HepG2 (cell line): ENCODE measurements around the gene CTDP1. TPM values are rescaled to one million over a fixed set of nuclear protein-coding genes. Genes with fewer than 3 reads are reported as not detected.

ENCODE experiments used
- ATAC-seq: fragments of 200-7000 bp; cut with Tn5 transposase; 3 replicates; pipeline ENCODE4 v1.9.1; 2020; ENCODE audit warnings: mild to moderate bottlenecking, moderate library complexity
- BruUV-seq: library from RNA; stranded (reverse); fragments of 400-500 nt; replicated peaks from 2 replicates; lab custom pipeline; 2021; lab: Mats Ljungman, UMichigan
- CTCF ChIA-PET: fragments of 300-600 bp; formaldehyde crosslinking; extraction: SDS; loops from one replicate; lab custom pipeline; 2021; ENCODE audit warnings: low total read pairs, inconsistent platforms, low intra/inter-chr PET ratio; lab: Yijun Ruan, JAX
- POLR2A ChIA-PET: fragments of 350-600 bp; sonication (Branson Sonifier 250); formaldehyde crosslinking; loops from one replicate; lab custom pipeline; 2020; ENCODE audit warnings: antibody characterized with exemption, inconsistent platforms; lab: Yijun Ruan, JAX
- DNase-seq: peaks from one replicate; pipeline ENCODE4 v3.0.0-alpha.2; 2015; ENCODE audit warnings: low spot score
- FAIRE-seq: peaks from 3 replicates; lab custom pipeline; 2011; peaks lifted over from hg19 to GRCh38; lab: Jason Lieb, UNC
- H2AFZ ChIP-seq: one replicate; pipeline ENCODE4 v1.6.1; 2011; ENCODE audit warnings: low read length, inconsistent platforms
- H3K27ac ChIP-seq: fragments of 300-600 bp; 3 replicates; pipeline ENCODE4 v1.8.0; 2011; ENCODE audit warnings: mixed run types, mild to moderate bottlenecking, mixed read lengths, low read length, inconsistent platforms; ENCODE audit not compliant: insufficient read depth; ENCODE audit errors: extremely low read length
- H3K27me3 ChIP-seq, 2 experiments: fragments of 200-600 bp in 1 of 2; 2 replicates in 1 of 2; 3 replicates in 1 of 2; pipeline versions ENCODE4 v1.6.0 to v1.8.0; 2011; ENCODE audit warnings: low read length in 2 of 2, mild to moderate bottlenecking in 2 of 2, moderate library complexity in 2 of 2, inconsistent platforms in 1 of 2; ENCODE audit not compliant: insufficient read depth in 2 of 2, control insufficient read depth in 1 of 2
- H3K36me3 ChIP-seq, 2 experiments: fragments of 200-600 bp in 1 of 2; replicated peaks in 1 of 2; 2 replicates in 1 of 2; 3 replicates in 1 of 2; pipeline versions ENCODE4 v1.5.1 to v1.8.0; 2011; ENCODE audit warnings: low read length in 2 of 2, inconsistent platforms in 1 of 2; ENCODE audit not compliant: insufficient read depth in 2 of 2, control insufficient read depth in 1 of 2
- H3K4me1 ChIP-seq: 2 replicates; pipeline ENCODE4 v1.5.1; 2012; ENCODE audit warnings: low read length, inconsistent platforms; ENCODE audit not compliant: insufficient read depth
- H3K4me2 ChIP-seq: 2 replicates; pipeline ENCODE4 v1.6.0; 2011; ENCODE audit warnings: low read depth, low read length, inconsistent platforms
- H3K4me3 ChIP-seq, 3 experiments: fragments of 200-600 bp in 1 of 3; sonication (generic), shearing (Covaris generic) in 1 of 3; replicated peaks in 1 of 3; 2 replicates each; pipeline ENCODE4 v1.5.1; 2011 to 2016; ENCODE audit warnings: low read length in 3 of 3, inconsistent platforms in 2 of 3, low read depth in 2 of 3, mild to moderate bottlenecking in 2 of 3, control low read depth in 1 of 3, mixed read lengths in 1 of 3; ENCODE audit not compliant: insufficient read depth in 1 of 3
- H3K79me2 ChIP-seq: one replicate; pipeline ENCODE4 v1.6.1; 2011; ENCODE audit warnings: low read length, inconsistent platforms; ENCODE audit not compliant: insufficient read depth
- H3K9ac ChIP-seq: 2 replicates; pipeline ENCODE4 v1.6.0; 2011; ENCODE audit warnings: mild to moderate bottlenecking, low read depth, low read length, inconsistent platforms; ENCODE audit not compliant: insufficient read depth
- H3K9me3 ChIP-seq: 2 replicates; pipeline ENCODE4 v1.5.1; 2012; ENCODE audit warnings: mild to moderate bottlenecking, low read length
- H4K20me1 ChIP-seq: 2 replicates; pipeline ENCODE4 v1.6.0; 2011; ENCODE audit warnings: inconsistent platforms, mild to moderate bottlenecking, low read length, moderate library complexity; ENCODE audit not compliant: insufficient read depth
- ETV6 ChIP-seq: sonication (generic); formaldehyde crosslinking; conservative IDR thresholded peaks from 2 replicates; pipeline ENCODE4 v1.4.0; 2020; ENCODE audit warnings: missing genetic modification reagents
- RORA ChIP-seq: sonication (generic); formaldehyde crosslinking; IDR thresholded peaks from 2 replicates; pipeline ENCODE4 v1.5.0; 2020; ENCODE audit warnings: mild to moderate bottlenecking, missing genetic modification reagents, moderate library complexity
- SATB2 ChIP-seq: sonication (generic); formaldehyde crosslinking; IDR thresholded peaks from 2 replicates; pipeline ENCODE4 v1.5.0; 2020; ENCODE audit warnings: missing genetic modification reagents
- ZMYM2 ChIP-seq: sonication (generic); formaldehyde crosslinking; IDR thresholded peaks from 2 replicates; pipeline ENCODE4 v1.8.0; 2022; ENCODE audit warnings: mild to moderate bottlenecking, missing genetic modification reagents
- ZNF383 ChIP-seq: sonication (generic); formaldehyde crosslinking; IDR thresholded peaks from 2 replicates; pipeline ENCODE4 v1.4.0; 2020; ENCODE audit warnings: missing genetic modification reagents, mild to moderate bottlenecking, borderline replicate concordance
- WGBS: methylation state at CpG from one replicate; pipeline ENCODE4 v1.1.6; 2017; ENCODE audit warnings: low lambda C conversion rate; 5-methylcytosine and 5-hydroxymethylcytosine counted together
- in situ Hi-C: cut with HindIII; loops from 2 replicates; pipeline ENCODE4 v1.10.0; 2017; ENCODE audit warnings: low pct_unique_long_range_greater_than_20kb; ENCODE audit not compliant: extremely low pct_ligation_motif_present
- intact Hi-C: fragments of 100-400 bp; cut with micrococcal nuclease; formaldehyde crosslinking; loops from one replicate; pipeline ENCODE4 v1.10.0; 2022; ENCODE audit not compliant: unreplicated experiment
- polyA plus RNA-seq, 8 experiments: library from polyadenylated mRNA; depleted of rRNA in 3 of 8; stranded (reverse) in 7 of 8; unstranded in 1 of 8; fragments of >200 nt; fragmentation: Illumina TruSeq in 4 of 8; extraction: Trizol in 4 of 8; gene quantifications; 2 replicates each; pipeline versions ENCODE4 v1.2.1 to v1.2.3, GENCODE V29; 2011 to 2016; ENCODE audit warnings: low read depth in 4 of 8, missing spikeins in 1 of 8, mixed read lengths in 1 of 8; ENCODE audit not compliant: insufficient read depth in 1 of 8
- total RNA-seq, 5 experiments: library from RNA; depleted of rRNA; stranded (reverse); fragments of >200 nt; fragmentation: Illumina TruSeq; extraction: Trizol; gene quantifications; 2 replicates each; pipeline ENCODE4 v1.2.3, GENCODE V29; 2016; ENCODE audit warnings: low read depth in 1 of 5
- TF ChIP-seq, protein P1 (sequence below): sonication (generic); formaldehyde crosslinking; IDR thresholded peaks from 2 replicates; pipeline ENCODE4 v1.4.0; 2020; ENCODE audit warnings: missing genetic modification reagents
- TF ChIP-seq, protein P2 (sequence below): sonication (generic); formaldehyde crosslinking; IDR thresholded peaks from 2 replicates; pipeline ENCODE4 v1.5.1; 2020; ENCODE audit warnings: mild to moderate bottlenecking, missing genetic modification reagents, borderline replicate concordance
- TF ChIP-seq, protein P3 (sequence below): sonication (generic); formaldehyde crosslinking; IDR thresholded peaks from 2 replicates; pipeline ENCODE4 v1.4.0; 2020; ENCODE audit warnings: missing genetic modification reagents, borderline replicate concordance

CTDP1 gene
- total and polyA plus RNA-seq, 2 of the 13 experiments (the other 11 are each of a cell fraction or from before 2014, with no cell fraction given) = 6.9 to 11.0 TPM

DNA sequence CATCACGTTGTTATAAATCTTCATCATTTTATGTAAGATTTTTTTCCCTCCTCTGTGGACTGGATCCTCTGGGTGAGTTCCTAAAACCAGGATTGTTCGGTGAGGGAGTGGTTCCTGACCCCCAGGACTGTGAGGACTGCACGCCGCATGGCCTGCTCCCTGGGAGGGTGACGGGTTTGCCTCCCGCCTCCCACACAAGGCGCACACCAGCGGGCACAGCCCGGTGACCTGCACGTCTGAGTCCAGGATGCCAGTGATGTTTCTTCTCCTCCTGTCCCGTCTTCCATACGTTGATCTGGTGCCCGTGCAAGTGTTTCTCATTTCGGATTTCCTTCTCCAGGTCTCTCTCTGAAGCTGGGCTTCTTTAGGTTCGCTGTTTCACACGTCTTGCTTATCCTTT lies 27.1 kb downstream of the CTDP1 start:
- Histone ChIP-seq H3K4me3 (no peak overlapping the region), H3K36me3 (peaks cover 19 to 64% of the 10 kb centered on the region in 2 experiments; a peak in 4 of 5 replicates), H2AFZ (no peak overlapping the region), H3K27me3 (no peaks in the 10 kb centered on the region), H3K9ac (no peak overlapping the region), H3K27ac (no peak overlapping the region), H3K79me2 (peaks cover 3% of the 10 kb centered on the region), H3K4me1 (no peaks in the 10 kb centered on the region), H4K20me1 (no peaks in the 10 kb centered on the region; the same call in 1 of the 2 replicates), H3K4me2 (no peak overlapping the region), H3K9me3 (no peaks in the 10 kb centered on the region)
- ATAC-seq (no peak), DNase-seq (no peak), FAIRE-seq (no peak)
- no TSS peak for BruUV-seq
- TF ChIP-seq, protein P1, sequence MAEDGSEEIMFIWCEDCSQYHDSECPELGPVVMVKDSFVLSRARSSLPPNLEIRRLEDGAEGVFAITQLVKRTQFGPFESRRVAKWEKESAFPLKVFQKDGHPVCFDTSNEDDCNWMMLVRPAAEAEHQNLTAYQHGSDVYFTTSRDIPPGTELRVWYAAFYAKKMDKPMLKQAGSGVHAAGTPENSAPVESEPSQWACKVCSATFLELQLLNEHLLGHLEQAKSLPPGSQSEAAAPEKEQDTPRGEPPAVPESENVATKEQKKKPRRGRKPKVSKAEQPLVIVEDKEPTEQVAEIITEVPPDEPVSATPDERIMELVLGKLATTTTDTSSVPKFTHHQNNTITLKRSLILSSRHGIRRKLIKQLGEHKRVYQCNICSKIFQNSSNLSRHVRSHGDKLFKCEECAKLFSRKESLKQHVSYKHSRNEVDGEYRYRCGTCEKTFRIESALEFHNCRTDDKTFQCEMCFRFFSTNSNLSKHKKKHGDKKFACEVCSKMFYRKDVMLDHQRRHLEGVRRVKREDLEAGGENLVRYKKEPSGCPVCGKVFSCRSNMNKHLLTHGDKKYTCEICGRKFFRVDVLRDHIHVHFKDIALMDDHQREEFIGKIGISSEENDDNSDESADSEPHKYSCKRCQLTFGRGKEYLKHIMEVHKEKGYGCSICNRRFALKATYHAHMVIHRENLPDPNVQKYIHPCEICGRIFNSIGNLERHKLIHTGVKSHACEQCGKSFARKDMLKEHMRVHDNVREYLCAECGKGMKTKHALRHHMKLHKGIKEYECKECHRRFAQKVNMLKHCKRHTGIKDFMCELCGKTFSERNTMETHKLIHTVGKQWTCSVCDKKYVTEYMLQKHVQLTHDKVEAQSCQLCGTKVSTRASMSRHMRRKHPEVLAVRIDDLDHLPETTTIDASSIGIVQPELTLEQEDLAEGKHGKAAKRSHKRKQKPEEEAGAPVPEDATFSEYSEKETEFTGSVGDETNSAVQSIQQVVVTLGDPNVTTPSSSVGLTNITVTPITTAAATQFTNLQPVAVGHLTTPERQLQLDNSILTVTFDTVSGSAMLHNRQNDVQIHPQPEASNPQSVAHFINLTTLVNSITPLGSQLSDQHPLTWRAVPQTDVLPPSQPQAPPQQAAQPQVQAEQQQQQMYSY (CRISPR knock-in tag) = no peak
- TF ChIP-seq RORA (CRISPR knock-in tag) = no peak
- no peak for TF ChIP-seq SATB2
- TF ChIP-seq ZNF383 (CRISPR knock-in tag) = no peak
- no peak for TF ChIP-seq ETV6 (CRISPR knock-in tag)
- TF ChIP-seq, protein P2, sequence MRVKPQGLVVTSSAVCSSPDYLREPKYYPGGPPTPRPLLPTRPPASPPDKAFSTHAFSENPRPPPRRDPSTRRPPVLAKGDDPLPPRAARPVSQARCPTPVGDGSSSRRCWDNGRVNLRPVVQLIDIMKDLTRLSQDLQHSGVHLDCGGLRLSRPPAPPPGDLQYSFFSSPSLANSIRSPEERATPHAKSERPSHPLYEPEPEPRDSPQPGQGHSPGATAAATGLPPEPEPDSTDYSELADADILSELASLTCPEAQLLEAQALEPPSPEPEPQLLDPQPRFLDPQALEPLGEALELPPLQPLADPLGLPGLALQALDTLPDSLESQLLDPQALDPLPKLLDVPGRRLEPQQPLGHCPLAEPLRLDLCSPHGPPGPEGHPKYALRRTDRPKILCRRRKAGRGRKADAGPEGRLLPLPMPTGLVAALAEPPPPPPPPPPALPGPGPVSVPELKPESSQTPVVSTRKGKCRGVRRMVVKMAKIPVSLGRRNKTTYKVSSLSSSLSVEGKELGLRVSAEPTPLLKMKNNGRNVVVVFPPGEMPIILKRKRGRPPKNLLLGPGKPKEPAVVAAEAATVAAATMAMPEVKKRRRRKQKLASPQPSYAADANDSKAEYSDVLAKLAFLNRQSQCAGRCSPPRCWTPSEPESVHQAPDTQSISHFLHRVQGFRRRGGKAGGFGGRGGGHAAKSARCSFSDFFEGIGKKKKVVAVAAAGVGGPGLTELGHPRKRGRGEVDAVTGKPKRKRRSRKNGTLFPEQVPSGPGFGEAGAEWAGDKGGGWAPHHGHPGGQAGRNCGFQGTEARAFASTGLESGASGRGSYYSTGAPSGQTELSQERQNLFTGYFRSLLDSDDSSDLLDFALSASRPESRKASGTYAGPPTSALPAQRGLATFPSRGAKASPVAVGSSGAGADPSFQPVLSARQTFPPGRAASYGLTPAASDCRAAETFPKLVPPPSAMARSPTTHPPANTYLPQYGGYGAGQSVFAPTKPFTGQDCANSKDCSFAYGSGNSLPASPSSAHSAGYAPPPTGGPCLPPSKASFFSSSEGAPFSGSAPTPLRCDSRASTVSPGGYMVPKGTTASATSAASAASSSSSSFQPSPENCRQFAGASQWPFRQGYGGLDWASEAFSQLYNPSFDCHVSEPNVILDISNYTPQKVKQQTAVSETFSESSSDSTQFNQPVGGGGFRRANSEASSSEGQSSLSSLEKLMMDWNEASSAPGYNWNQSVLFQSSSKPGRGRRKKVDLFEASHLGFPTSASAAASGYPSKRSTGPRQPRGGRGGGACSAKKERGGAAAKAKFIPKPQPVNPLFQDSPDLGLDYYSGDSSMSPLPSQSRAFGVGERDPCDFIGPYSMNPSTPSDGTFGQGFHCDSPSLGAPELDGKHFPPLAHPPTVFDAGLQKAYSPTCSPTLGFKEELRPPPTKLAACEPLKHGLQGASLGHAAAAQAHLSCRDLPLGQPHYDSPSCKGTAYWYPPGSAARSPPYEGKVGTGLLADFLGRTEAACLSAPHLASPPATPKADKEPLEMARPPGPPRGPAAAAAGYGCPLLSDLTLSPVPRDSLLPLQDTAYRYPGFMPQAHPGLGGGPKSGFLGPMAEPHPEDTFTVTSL = no peak
- TF ChIP-seq, protein P3, sequence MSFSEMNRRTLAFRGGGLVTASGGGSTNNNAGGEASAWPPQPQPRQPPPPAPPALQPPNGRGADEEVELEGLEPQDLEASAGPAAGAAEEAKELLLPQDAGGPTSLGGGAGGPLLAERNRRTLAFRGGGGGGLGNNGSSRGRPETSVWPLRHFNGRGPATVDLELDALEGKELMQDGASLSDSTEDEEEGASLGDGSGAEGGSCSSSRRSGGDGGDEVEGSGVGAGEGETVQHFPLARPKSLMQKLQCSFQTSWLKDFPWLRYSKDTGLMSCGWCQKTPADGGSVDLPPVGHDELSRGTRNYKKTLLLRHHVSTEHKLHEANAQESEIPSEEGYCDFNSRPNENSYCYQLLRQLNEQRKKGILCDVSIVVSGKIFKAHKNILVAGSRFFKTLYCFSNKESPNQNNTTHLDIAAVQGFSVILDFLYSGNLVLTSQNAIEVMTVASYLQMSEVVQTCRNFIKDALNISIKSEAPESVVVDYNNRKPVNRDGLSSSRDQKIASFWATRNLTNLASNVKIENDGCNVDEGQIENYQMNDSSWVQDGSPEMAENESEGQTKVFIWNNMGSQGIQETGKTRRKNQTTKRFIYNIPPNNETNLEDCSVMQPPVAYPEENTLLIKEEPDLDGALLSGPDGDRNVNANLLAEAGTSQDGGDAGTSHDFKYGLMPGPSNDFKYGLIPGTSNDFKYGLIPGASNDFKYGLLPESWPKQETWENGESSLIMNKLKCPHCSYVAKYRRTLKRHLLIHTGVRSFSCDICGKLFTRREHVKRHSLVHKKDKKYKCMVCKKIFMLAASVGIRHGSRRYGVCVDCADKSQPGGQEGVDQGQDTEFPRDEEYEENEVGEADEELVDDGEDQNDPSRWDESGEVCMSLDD (CRISPR knock-in tag) = no peak
- TF ChIP-seq ZMYM2 (CRISPR knock-in tag) = no peak
- POLR2A ChIA-PET = no interaction called here
- intact Hi-C loops = no loop called here
- 96% methylated on average over 16 of the region's 16 CpGs for WGBS
- CTCF ChIA-PET = no interaction called here
- in situ Hi-C loops = no loop called here
